Panc1 (cell line): ENCODE results near the gene PTPN2.

ENCODE experiments used
- POLR2AphosphoS5 ChIP-seq: IDR thresholded peaks from 2 replicates; pipeline ENCODE4 v1.6.1; 2012; ENCODE audit warnings: mild to moderate bottlenecking, low read depth, low read length, moderate library complexity
- REST ChIP-seq, 2 experiments: IDR thresholded peaks; 2 replicates each; pipeline ENCODE4 v1.6.1; 2011 to 2012; ENCODE audit warnings: low read depth in 2 of 2, control low read depth in 1 of 2, low read length in 1 of 2, mild to moderate bottlenecking in 1 of 2, moderate library complexity in 1 of 2; ENCODE audit not compliant: insufficient read depth in 1 of 2
- SIN3A ChIP-seq: IDR thresholded peaks from 2 replicates; pipeline ENCODE4 v1.6.1; 2012; ENCODE audit warnings: low read depth, mild to moderate bottlenecking, low read length, moderate library complexity, borderline replicate concordance; ENCODE audit not compliant: insufficient read depth
- TCF7L2 ChIP-seq: IDR thresholded peaks from 2 replicates; pipeline ENCODE4 v1.6.1; 2011; ENCODE audit warnings: mild to moderate bottlenecking, low read depth, low read length, inconsistent platforms
- TF ChIP-seq, protein P1 (sequence below): fragments of 450-650 bp; IDR thresholded peaks from 2 replicates; pipeline ENCODE4 v1.5.1; 2017; ENCODE audit warnings: mild to moderate bottlenecking

- TF ChIP-seq, protein P1, sequence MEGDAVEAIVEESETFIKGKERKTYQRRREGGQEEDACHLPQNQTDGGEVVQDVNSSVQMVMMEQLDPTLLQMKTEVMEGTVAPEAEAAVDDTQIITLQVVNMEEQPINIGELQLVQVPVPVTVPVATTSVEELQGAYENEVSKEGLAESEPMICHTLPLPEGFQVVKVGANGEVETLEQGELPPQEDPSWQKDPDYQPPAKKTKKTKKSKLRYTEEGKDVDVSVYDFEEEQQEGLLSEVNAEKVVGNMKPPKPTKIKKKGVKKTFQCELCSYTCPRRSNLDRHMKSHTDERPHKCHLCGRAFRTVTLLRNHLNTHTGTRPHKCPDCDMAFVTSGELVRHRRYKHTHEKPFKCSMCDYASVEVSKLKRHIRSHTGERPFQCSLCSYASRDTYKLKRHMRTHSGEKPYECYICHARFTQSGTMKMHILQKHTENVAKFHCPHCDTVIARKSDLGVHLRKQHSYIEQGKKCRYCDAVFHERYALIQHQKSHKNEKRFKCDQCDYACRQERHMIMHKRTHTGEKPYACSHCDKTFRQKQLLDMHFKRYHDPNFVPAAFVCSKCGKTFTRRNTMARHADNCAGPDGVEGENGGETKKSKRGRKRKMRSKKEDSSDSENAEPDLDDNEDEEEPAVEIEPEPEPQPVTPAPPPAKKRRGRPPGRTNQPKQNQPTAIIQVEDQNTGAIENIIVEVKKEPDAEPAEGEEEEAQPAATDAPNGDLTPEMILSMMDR, result no peak
- TF ChIP-seq REST (IDR thresholded peaks at IDR 0.05; ENCODE audit: insufficient read depth in 1 of 2, low read depth in 2 of 2, low read length in 1 of 2) (no peak), POLR2AphosphoS5 (no peak), TCF7L2 (no peak), SIN3A (no peak)
Observed at GRCh38 chr18:12885500-12885899, 1.5 kb upstream of the PTPN2 start.
